Endothelial cell (in vitro differentiated cells): ENCODE measurements around the gene MB21D2. TPM values are rescaled to one million over a fixed set of nuclear protein-coding genes. Genes with fewer than 3 reads are reported as not detected.

ENCODE experiments used
- DNase-seq: peaks from one replicate; pipeline ENCODE4 v3.0.0; 2021; ENCODE audit warnings: low spot score
- H3K27ac Mint-ChIP-seq: one replicate; pipeline ENCODE4 v1.8.0; 2021; ENCODE audit warnings: mixed read lengths, inconsistent platforms; ENCODE audit not compliant: unreplicated experiment
- H3K27me3 Mint-ChIP-seq: one replicate; pipeline ENCODE4 v1.8.0; 2021; ENCODE audit warnings: mild to moderate bottlenecking, moderate library complexity, mixed read lengths, inconsistent platforms; ENCODE audit not compliant: unreplicated experiment
- H3K36me3 Mint-ChIP-seq: one replicate; pipeline ENCODE4 v1.8.0; 2021; ENCODE audit warnings: mild to moderate bottlenecking, low read depth, mixed read lengths, inconsistent platforms; ENCODE audit not compliant: unreplicated experiment
- H3K4me1 Mint-ChIP-seq: one replicate; pipeline ENCODE4 v1.8.0; 2021; ENCODE audit warnings: mild to moderate bottlenecking, mixed read lengths, inconsistent platforms; ENCODE audit not compliant: unreplicated experiment
- H3K4me3 Mint-ChIP-seq: one replicate; pipeline ENCODE4 v1.8.0; 2021; ENCODE audit warnings: mild to moderate bottlenecking, mixed read lengths, inconsistent platforms; ENCODE audit not compliant: unreplicated experiment
- H3K9me3 Mint-ChIP-seq: one replicate; pipeline ENCODE4 v1.8.0; 2021; ENCODE audit warnings: mixed read lengths, inconsistent platforms; ENCODE audit not compliant: unreplicated experiment
- total RNA-seq: library from RNA; stranded (reverse); fragmentation: NEBNext Ultra II Directional; extraction: Animal tissue kit (Norgen Biotek cat#: 25700); gene quantifications from one replicate; pipeline ENCODE4 v1.2.1, GENCODE V29; 2021; ENCODE audit not compliant: unreplicated experiment
- TF ChIP-seq, protein P1 (sequence below): fragments of 200-600 bp; sonication (generic); IDR thresholded peaks from one replicate; pipeline ENCODE4 v1.5.0; 2021; ENCODE audit warnings: antibody characterized with exemption; ENCODE audit not compliant: unreplicated experiment

MB21D2 gene
- total RNA-seq, 1 donor from 2014 or later: 4.3 TPM

DNA sequence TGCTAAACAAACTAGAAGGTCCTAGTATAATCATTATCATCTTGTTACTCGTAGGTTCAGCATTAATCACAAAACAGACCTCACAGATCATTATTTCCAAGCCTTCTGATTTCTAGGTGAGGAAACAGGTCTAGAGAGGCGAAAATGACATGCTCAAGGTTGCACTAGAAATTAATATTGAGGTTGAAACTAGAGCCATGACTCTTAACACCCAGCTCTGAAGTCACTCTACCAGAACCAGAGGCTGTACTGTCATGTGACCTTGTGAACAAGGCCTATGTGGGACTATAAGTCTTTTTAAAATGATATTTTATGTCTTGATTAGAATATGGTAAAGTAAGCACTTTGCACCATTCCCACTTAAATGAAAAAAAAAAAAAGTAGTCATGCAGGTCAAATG, 166.5 kb downstream of the MB21D2 start:
- Mint-ChIP-seq H3K9me3 (no peaks in the 10 kb centered on the region), H3K27ac (no peak overlapping the region), H3K36me3 (no peaks in the 10 kb centered on the region), H3K4me3 (no peak overlapping the region), H3K27me3 (no peaks in the 10 kb centered on the region), H3K4me1 (peaks cover 5% of the 10 kb centered on the region)
- TF ChIP-seq, protein P1, sequence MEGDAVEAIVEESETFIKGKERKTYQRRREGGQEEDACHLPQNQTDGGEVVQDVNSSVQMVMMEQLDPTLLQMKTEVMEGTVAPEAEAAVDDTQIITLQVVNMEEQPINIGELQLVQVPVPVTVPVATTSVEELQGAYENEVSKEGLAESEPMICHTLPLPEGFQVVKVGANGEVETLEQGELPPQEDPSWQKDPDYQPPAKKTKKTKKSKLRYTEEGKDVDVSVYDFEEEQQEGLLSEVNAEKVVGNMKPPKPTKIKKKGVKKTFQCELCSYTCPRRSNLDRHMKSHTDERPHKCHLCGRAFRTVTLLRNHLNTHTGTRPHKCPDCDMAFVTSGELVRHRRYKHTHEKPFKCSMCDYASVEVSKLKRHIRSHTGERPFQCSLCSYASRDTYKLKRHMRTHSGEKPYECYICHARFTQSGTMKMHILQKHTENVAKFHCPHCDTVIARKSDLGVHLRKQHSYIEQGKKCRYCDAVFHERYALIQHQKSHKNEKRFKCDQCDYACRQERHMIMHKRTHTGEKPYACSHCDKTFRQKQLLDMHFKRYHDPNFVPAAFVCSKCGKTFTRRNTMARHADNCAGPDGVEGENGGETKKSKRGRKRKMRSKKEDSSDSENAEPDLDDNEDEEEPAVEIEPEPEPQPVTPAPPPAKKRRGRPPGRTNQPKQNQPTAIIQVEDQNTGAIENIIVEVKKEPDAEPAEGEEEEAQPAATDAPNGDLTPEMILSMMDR: no peak
- no peak for DNase-seq

DNA sequence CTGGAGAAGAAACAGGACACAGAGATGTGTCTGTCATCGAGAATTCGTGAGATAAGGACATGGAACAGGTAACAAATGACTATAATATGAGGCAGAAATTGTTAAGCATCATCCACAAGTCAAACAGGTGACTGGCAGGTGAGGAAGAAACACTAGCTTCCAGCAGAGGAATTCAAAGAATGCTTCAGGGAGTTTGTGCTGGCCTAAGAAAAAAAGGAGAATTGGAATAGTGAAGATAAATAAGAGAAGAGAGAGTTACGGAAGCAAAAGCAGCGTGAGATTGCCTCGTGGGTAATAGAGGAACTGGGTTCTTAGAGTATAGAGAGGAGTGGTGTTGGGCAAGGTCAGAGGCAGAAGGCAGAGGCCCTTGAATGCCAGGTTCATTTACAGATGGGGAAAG, 167.5 kb downstream of the MB21D2 start:
- Mint-ChIP-seq H3K4me1 (peaks cover 4% of the 10 kb centered on the region), H3K27ac (no peak overlapping the region), H3K27me3 (no peaks in the 10 kb centered on the region), H3K9me3 (no peaks in the 10 kb centered on the region), H3K4me3 (no peak overlapping the region), H3K36me3 (no peaks in the 10 kb centered on the region)
- TF ChIP-seq, protein P1: no peak
- no peak for DNase-seq

DNA sequence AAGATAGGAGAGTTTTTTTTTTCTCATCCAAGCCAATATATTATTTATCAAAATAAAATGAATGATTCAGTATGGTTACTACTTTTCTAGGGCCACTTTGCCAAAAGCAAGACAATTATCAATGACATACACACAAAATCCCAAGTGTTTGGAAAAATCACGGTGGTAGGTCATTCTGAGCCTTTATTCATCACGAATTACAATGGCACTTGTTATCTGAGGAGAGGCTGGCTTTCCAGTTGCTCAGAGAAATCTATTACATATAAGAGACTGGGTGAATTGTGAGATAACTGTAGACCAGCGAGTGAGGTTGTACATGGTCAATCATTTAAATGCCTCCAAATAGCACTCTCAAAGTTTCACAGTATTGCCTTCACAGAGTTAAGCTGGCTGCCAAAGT, 169.9 kb downstream of the MB21D2 start:
- DNase-seq: no peak
- no peaks in the 10 kb centered on the region for H3K27me3 Mint-ChIP-seq
- TF ChIP-seq, protein P1: no peak
- no peak overlapping the region for H3K4me3 Mint-ChIP-seq
- no peaks in the 10 kb centered on the region for H3K4me1 Mint-ChIP-seq
- H3K9me3 Mint-ChIP-seq: no peaks in the 10 kb centered on the region
- no peak overlapping the region for H3K27ac Mint-ChIP-seq
- H3K36me3 Mint-ChIP-seq: no peaks in the 10 kb centered on the region

DNA sequence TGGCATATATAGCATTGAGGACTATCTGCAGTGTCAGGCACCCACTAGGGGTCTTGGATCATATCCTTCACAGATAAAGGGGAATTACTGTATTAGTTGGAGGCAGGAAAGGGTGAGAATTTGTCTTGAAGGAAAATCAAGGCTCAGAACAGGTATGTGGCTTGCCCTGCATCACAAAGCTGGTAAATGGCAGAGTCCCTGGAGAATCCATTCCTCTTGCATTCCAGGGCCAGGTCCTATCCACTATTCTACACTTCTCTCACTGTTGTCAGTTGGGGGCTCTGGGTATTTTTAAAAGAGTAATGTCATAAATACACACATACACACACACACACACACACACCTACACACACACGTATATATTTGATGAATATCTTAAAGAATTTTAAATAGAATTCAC, 170.5 kb downstream of the MB21D2 start:
- DNase-seq: no peak
- Mint-ChIP-seq H3K36me3 (no peaks in the 10 kb centered on the region), H3K4me3 (no peak overlapping the region), H3K9me3 (no peaks in the 10 kb centered on the region), H3K27ac (no peak overlapping the region), H3K4me1 (no peaks in the 10 kb centered on the region), H3K27me3 (no peaks in the 10 kb centered on the region)
- TF ChIP-seq, protein P1: no peak

Other genes with a start within 250 kb of the MB21D2 start
- gene FGF12, start 190.3 kb downstream of the MB21D2 start, total RNA-seq: 19.1 TPM